HG02798 (cell line): Measurements from ENCODE around the gene RIPPLY3.
"Not testable (repeated sequence)": the region's sequence is repeated elsewhere in the genome, so short reads cannot be mapped to it uniquely, and the experiment has no call there.

Experiments
- ATAC-seq: cut with Tn5 transposase; IDR thresholded peaks from one replicate; pipeline ENCODE4 v1.9.1; 2021; ENCODE audit warnings: mild to moderate bottlenecking; ENCODE audit not compliant: unreplicated experiment, poor library complexity

Gene RIPPLY3

DNA sequence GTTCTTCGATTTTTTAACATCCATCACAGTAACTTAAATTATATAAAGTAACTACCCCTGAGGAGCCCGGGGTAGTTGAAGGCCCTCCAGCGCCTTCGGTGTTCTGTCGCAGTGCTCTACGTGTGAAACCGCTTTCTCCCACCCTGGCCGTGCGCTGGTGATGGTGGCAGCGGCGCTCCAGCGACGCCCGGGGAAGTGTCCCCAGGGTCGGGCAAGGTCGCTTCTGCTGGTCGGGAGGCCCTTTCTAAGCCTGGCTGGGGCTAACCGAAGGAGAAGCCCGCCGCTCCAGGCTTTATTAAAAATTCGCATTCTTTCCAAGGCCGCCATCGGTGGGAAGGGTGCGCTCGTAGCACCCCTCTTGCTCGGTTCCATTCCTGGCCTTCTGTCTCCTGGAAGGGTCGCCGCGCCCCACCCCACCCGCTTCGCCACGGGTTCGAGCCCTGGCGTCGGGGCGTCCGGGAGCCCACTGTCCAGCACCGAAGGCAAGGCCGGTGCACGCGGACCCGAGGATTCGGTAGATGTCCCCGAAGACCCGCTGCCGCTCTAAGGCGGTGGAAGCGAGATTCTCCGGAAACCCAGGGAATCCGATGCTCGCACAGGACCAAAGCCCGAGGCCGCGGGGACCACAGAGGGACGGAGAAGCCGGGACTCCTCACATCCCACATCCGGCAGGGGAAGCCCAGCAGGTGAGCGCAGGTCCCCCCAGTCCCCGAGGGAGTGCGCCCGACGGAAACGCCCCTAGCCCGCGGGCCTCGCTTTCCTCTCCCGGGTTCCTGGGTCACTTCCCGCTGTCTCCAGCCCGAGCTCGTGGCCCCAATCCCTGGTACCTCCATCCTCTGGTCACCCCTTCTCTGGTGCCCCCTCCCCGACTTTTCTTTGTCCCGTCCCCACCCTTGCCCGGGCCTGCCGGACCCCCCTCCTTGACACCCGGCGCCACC is 685 bp upstream of the RIPPLY3 start:
- no peak for ATAC-seq

DNA sequence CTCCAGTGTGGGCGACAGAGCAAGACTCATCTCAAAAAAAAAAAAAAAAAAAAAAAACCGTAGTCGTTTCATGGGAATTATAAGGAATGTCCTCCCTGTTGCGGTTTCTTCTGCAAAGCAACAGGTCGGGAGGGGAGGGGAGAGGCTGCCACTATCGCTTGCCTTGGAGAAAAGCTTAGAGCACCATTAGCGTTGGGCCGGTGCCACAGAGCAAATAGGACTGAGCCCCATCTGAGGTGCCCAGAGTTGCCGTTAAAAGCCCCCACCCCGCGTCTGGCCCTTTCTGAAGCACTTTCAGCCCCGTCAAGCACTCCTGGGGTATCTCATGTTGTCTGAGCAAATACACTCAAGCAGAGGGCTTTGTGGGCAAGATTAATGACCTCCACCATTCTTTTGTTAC is 2.2 kb downstream of the RIPPLY3 start:
- no peak for ATAC-seq

DNA sequence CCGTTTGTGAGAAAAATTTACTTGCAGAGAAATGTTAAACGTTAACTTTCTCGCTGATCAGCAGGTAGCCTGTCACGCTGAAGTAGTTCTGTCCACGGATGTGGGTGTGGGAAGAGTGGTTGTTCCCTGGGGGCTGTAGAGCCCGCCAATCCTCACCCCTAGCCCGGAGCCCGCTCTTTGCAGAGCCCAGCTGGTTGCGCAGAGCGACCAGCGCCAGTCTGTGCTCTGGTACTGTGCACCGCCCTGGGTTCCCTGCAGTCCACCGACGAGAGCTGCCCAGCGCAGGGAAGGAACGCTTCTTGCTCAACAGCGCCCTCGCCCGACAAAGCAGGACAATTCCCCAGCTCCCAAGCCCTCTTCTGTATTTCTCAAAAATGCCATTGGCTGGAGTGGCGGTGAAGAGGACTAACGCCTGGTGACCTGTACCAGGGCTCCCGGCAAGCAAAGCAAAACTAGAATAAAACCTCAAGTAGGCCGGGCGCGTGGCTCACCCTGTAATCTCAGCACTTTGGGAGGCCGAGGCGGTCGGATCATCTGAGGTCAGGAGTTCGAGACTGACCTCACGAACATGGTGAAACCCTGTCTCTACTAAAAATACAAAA is 3.3 kb downstream of the RIPPLY3 start:
- ATAC-seq: peak; percentile 89

DNA sequence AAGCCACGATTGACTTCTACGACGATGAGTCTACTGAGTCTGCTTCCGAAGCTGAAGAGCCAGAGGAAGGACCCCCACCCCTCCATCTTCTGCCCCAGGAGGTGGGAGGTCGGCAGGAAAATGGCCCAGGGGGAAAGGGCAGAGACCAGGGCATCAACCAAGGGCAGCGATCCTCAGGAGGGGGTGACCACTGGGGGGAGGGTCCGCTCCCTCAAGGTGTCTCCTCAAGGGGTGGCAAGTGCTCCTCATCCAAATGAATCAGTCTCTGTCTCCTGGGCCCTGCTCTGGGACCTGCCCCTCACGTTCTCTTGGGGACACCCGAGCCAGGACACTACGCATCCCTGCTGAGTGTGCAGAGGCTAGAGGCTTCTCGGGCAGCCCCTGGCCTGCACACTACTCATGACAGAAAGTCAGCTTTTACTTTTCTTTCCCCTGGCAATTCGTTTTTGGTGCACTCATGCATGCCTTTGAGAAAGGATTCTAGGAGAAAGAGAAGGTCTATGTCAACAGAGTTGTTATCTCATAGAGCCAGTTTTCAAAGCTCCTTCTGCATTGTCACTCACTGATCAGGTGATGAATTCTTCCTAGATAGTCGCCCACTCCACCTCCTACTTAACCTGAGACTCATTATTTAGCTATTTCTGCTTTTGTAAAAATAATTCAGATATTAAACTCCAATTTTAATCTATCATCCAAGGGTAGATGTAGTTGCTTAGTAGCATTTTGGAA is 11.6 kb downstream of the RIPPLY3 start:
- ATAC-seq: no peak

DNA sequence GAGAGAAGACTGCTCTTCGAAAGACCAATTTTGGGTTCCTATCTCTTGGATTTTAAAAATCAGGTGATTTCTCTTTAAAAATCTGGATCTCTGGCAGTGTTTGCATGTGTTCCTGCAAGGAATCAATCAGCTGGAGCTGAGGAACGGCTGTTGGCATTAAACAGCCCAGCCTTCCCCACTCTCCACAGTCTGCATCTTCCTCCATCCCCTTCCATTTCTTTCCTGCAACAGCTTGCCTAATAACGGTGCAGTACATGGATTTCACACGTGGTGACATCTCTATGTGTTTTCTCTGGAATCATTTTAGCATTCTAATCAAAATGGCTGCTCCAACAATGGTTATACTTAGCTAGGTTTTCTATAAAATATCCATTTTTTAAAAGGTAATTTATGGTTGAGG is 20.0 kb downstream of the RIPPLY3 start:
- no peak for ATAC-seq

- ATAC-seq: no peak
Observed at GRCh38 chr21:37028570-37028969, 22.1 kb downstream of the RIPPLY3 start.

- no peak for ATAC-seq
Observed at GRCh38 chr21:37030864-37031263, 24.4 kb downstream of the RIPPLY3 start.

DNA sequence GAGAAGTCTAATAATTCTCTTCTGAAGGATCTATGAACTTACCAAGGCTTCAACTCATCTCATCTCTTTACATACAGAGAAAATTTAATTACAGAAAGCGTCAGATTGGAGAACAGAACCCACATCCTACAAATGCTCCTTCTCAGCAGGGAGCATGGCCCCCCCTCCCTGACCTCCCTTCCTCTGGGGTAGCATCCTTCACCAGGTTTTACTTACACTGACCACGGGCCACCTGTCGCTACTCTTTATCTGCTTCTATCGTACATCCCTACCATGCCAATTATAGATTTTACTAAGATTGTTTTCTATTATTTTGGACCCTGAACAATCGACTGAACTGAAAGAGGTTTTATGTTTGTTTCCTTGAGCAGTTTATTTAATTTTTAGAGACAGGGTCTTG is 25.8 kb downstream of the RIPPLY3 start:
- ATAC-seq: no peak

GRCh38 chr21:37032877-37033471 is 26.5 kb downstream of the RIPPLY3 start:
- no peak for ATAC-seq

DNA sequence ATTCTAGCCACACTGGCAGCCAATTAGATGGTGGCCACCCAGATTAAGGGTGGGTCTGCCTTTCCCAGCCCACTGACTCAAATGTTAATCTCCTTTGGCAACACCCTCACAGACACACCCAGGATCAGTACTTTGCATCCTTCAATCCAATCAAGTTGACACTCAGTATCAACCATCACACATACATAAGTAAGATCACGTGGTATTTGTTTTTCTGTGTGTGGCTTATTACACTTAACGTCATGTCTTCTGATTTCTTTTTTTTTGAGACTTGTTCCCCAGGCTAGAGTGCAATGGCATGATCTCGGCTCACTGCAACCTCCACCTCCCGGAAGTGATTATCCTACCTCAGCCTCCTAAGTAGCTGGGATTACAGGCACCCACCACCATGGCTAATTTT is 27.9 kb downstream of the RIPPLY3 start:
- ATAC-seq: not testable (repeated sequence)

DNA sequence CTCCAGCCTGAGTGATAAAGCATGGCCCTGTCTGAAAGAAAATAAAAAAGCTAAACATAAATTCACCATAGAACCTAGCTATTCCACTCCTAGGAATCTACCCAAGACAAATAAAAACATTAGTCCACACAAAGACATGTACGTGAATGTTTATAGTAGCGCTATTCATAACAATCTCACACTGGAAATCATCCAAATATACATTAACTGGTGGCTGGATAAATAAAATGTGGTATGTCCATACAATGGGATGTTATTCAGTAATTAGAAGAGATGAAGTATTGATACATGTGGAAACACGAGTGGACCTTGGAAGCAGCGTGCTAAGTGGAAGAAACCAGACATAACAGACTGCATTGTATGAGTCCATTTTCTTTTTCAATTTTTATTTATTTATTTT is 29.7 kb downstream of the RIPPLY3 start:
- ATAC-seq: no peak

DNA sequence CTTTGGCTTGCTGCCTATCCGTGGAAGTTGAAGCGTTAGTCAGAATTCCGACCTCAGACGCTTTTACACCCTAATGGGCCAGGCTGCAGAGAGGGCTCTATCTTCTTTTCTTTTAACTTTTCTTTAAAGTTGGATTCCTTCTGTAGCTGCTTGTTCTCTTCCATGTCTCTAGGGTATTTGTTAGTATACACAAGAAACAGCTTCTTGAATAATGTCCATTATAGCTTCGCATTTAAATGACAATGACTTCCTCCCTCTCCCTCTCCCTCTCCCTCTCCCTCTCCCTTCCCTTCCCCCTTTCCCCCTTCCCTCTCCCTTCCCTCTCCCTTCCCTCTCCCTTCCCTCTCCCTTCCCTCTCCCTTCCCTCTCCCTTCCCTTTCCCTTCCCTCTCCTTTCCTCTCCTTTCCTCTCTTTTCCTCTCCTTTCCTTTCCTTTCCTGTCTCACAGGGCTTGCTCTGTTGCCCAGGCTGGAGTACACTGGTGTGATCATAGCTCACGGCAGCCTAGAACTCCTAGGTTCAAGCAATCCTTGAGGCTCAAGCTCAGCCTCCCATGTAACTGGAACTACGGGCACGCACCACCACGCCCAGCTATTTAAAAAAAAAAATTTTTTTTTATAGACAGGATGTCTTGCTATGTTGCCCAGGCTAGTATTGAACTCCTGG is 33.0 kb downstream of the RIPPLY3 start:
- ATAC-seq: no peak

DNA sequence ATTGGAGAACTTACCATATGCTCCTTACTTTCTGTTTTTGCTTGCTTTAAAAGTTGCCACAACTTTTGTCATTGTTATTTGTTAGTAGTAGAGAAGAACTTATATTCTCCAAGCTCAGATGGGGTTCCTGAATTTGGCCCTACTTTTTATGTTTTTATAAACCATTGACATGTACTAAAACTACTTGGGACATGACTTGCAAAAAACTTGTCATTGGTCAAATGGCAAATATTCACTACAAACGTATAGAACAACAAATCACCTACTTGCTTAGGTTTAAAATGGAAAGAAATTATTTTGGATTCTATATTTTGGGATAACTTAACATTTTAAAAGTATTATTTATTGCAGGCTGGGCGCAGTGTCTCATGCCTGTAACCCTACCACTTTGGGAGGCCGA is 33.7 kb downstream of the RIPPLY3 start:
- no peak for ATAC-seq

DNA sequence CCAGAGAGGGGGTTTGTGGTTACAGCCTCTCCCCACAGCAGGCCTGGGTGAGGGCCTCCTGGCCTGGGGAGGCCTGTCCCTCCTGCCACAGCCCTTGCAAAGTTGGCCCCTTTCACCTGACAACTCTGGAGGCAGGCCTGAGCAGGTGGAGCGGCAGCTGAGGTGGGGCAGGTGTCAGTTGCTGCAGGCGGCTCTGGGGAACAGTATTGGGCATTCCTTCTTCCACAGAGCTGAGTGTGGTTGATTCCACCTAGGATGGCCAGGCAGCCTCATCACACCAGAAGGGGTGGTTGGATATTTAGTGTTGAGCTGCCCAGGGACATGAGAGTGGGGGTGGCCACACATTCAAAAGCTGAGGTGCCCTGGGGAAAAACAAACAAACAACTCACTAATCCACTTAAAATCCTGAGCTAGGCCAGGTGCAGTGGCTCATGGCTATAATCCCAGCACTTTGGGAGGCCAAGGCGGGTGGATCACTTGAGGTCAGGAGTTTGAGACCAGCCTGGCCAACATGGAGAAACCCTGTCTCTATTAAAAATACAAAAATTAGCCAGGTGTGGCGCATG is 35.3 kb downstream of the RIPPLY3 start:
- ATAC-seq: no peak

DNA sequence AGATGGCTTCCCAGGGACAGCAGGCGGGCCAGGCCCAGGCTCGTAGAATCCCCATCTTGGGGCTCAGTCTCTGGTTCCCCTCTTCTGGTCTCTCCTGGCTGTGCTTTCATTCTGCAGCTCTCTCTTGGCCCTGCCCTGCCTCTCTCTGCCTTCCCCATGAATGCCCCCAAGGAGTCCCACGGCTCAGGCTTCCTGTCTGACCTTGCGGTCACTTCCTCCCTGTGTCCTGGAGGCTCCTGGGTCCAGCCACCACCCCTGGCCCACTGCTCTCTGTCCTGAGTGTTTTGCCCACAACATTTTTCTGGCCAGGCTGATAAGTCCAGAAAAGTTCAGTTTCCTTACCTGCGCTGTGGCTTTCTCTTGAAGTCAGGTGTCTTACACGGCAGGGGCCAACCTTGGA is 37.3 kb downstream of the RIPPLY3 start:
- no peak for ATAC-seq

DNA sequence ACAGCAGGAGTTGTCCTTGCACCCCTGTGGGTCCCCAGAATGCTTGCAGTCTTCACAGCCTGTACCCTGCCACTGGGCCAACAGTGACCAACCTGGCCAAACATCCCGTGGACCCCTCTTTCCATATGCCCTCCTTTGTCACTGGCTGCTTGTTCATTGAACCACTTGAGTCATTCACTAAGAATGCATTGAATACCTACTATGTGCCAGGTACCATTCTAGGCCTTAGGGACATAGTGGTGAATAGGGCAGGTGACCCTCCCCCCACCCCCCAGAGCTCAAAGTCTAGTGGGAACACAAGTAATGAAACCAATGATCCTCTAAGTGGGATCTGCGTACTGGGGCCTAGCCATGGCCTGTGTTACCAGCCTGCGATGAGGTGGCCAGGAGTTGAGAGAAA is 38.1 kb downstream of the RIPPLY3 start:
- no peak for ATAC-seq

GRCh38 chr21:37045149-37045548 is 38.6 kb downstream of the RIPPLY3 start:
- ATAC-seq: no peak

DNA sequence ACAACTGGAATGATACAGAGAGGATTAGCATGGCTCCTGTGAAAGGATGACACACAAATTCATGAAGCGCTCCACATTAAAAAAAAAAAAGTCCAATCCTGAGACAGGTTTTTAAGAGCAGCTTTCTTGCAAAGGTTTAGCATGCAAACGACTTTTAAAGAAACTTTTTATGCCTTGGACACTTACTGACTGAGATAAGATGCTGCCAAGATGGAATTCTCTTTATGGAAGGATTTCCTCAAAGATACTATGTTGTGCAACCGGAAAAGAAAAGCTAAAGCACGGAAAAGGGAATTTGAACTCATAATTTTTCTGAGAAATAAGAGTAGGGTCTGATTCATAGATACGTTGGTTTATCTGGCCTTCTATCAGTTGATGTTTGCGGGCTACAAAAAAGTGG is 39.1 kb downstream of the RIPPLY3 start:
- ATAC-seq: no peak

- ATAC-seq: no peak
Observed at GRCh38 chr21:37047079-37047478, 40.6 kb downstream of the RIPPLY3 start.

DNA sequence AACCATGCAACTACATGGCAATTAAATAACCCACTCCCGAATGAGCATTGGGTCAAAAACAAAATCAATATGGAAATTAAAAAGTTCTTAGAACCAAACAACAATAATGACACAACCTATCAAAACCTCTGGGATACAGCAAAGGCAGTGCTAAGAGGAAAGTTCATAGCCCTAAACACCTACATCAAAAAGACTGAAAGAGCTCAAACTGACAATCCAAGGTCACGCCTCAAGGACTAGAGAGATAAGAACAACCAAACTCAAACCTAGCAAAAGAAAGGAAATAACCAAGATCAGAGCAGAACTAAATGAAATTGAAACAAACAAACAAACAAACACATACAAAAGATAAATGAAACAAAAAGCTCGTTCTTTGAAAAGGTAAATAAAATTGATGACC is 43.2 kb downstream of the RIPPLY3 start:
- not testable (repeated sequence) for ATAC-seq
